ENCODE measurements around the gene NT5C3A.
"Not testable (repeated sequence)": the region's sequence is repeated elsewhere in the genome, so short reads cannot be mapped to it uniquely, and the experiment has no call there.

DNA sequence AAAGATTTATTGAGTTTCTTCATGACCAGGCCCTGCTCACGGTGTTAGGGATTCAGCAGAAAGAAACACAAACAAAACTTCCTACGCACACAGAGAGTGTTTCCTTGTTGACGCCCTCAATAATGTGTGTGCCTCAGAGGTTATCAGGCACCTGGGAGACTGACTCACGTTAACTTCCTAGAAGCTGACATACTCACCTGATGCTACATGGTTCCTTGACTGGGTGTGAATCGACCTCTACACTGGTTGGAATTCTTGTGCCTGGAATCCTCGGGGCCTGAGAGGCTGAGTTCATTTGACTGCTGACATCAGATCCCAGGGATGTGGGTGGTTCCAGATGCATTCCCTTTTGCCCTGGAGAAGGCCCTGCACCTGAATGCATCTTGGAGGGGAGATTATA lies 69.8 kb downstream of the NT5C3A start:
- not testable (repeated sequence) for TF ChIP-seq CTBP1 (IDR thresholded peaks at IDR 0.05; ENCODE audit: borderline replicate concordance); POLR2A (conservative IDR thresholded peaks at IDR 0.05); GABPA (tag; conservative IDR thresholded peaks at IDR 0.05; ENCODE audit: low read depth); RFX5 (IDR thresholded peaks at IDR 0.05; ENCODE audit: low read depth, low read length); STAT5A (IDR thresholded peaks at IDR 0.05; ENCODE audit: borderline replicate concordance, low read length); TEAD1 (CRISPR knock-in tag; IDR thresholded peaks at IDR 0.05); FOXJ2 (tag; IDR thresholded peaks at IDR 0.05); RAD21 (CRISPR knock-in tag; conservative IDR thresholded peaks at IDR 0.05 in 1 of 2, IDR thresholded peaks at IDR 0.05 in 1 of 2); TAF1 (IDR thresholded peaks at IDR 0.05; ENCODE audit: control insufficient read depth, extremely low read depth, insufficient read depth, low read length, severe bottlenecking); KHSRP (IDR thresholded peaks at IDR 0.05)
- TF ChIP-seq, protein P1, sequence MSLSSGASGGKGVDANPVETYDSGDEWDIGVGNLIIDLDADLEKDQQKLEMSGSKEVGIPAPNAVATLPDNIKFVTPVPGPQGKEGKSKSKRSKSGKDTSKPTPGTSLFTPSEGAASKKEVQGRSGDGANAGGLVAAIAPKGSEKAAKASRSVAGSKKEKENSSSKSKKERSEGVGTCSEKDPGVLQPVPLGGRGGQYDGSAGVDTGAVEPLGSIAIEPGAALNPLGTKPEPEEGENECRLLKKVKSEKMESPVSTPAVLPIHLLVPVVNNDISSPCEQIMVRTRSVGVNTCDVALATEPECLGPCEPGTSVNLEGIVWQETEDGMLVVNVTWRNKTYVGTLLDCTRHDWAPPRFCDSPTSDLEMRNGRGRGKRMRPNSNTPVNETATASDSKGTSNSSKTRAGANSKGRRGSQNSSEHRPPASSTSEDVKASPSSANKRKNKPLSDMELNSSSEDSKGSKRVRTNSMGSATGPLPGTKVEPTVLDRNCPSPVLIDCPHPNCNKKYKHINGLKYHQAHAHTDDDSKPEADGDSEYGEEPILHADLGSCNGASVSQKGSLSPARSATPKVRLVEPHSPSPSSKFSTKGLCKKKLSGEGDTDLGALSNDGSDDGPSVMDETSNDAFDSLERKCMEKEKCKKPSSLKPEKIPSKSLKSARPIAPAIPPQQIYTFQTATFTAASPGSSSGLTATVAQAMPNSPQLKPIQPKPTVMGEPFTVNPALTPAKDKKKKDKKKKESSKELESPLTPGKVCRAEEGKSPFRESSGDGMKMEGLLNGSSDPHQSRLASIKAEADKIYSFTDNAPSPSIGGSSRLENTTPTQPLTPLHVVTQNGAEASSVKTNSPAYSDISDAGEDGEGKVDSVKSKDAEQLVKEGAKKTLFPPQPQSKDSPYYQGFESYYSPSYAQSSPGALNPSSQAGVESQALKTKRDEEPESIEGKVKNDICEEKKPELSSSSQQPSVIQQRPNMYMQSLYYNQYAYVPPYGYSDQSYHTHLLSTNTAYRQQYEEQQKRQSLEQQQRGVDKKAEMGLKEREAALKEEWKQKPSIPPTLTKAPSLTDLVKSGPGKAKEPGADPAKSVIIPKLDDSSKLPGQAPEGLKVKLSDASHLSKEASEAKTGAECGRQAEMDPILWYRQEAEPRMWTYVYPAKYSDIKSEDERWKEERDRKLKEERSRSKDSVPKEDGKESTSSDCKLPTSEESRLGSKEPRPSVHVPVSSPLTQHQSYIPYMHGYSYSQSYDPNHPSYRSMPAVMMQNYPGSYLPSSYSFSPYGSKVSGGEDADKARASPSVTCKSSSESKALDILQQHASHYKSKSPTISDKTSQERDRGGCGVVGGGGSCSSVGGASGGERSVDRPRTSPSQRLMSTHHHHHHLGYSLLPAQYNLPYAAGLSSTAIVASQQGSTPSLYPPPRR (CRISPR knock-in tag; IDR thresholded peaks at IDR 0.05; ENCODE audit: borderline replicate concordance), result not testable (repeated sequence)
- TF ChIP-seq, protein P2, sequence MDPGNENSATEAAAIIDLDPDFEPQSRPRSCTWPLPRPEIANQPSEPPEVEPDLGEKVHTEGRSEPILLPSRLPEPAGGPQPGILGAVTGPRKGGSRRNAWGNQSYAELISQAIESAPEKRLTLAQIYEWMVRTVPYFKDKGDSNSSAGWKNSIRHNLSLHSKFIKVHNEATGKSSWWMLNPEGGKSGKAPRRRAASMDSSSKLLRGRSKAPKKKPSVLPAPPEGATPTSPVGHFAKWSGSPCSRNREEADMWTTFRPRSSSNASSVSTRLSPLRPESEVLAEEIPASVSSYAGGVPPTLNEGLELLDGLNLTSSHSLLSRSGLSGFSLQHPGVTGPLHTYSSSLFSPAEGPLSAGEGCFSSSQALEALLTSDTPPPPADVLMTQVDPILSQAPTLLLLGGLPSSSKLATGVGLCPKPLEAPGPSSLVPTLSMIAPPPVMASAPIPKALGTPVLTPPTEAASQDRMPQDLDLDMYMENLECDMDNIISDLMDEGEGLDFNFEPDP (CRISPR knock-in tag; IDR thresholded peaks at IDR 0.05), result not testable (repeated sequence)
- TF ChIP-seq, protein P3, sequence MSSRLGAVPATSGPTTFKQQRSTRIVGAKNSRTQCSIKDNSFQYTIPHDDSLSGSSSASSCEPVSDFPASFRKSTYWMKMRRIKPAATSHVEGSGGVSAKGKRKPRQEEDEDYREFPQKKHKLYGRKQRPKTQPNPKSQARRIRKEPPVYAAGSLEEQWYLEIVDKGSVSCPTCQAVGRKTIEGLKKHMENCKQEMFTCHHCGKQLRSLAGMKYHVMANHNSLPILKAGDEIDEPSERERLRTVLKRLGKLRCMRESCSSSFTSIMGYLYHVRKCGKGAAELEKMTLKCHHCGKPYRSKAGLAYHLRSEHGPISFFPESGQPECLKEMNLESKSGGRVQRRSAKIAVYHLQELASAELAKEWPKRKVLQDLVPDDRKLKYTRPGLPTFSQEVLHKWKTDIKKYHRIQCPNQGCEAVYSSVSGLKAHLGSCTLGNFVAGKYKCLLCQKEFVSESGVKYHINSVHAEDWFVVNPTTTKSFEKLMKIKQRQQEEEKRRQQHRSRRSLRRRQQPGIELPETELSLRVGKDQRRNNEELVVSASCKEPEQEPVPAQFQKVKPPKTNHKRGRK (tag; IDR thresholded peaks at IDR 0.05), result not testable (repeated sequence)
- TF ChIP-seq, protein P4, sequence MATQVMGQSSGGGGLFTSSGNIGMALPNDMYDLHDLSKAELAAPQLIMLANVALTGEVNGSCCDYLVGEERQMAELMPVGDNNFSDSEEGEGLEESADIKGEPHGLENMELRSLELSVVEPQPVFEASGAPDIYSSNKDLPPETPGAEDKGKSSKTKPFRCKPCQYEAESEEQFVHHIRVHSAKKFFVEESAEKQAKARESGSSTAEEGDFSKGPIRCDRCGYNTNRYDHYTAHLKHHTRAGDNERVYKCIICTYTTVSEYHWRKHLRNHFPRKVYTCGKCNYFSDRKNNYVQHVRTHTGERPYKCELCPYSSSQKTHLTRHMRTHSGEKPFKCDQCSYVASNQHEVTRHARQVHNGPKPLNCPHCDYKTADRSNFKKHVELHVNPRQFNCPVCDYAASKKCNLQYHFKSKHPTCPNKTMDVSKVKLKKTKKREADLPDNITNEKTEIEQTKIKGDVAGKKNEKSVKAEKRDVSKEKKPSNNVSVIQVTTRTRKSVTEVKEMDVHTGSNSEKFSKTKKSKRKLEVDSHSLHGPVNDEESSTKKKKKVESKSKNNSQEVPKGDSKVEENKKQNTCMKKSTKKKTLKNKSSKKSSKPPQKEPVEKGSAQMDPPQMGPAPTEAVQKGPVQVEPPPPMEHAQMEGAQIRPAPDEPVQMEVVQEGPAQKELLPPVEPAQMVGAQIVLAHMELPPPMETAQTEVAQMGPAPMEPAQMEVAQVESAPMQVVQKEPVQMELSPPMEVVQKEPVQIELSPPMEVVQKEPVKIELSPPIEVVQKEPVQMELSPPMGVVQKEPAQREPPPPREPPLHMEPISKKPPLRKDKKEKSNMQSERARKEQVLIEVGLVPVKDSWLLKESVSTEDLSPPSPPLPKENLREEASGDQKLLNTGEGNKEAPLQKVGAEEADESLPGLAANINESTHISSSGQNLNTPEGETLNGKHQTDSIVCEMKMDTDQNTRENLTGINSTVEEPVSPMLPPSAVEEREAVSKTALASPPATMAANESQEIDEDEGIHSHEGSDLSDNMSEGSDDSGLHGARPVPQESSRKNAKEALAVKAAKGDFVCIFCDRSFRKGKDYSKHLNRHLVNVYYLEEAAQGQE (IDR thresholded peaks at IDR 0.05; ENCODE audit: borderline replicate concordance), result not testable (repeated sequence)
- TF ChIP-seq, protein P4 (CRISPR knock-in tag; IDR thresholded peaks at IDR 0.05; ENCODE audit: low read depth), result not testable (repeated sequence)
